Lung (tissue), 12 donors: ENCODE measurements around the gene CLIC4. TPM values are rescaled to one million over a fixed set of nuclear protein-coding genes. Genes with fewer than 3 reads are reported as not detected.

Source experiments
- ATAC-seq: fragments of 200-7000 bp; cut with Tn5 transposase; one replicate; pipeline ENCODE4 v1.9.1; 2020; ENCODE audit warnings: moderate number of reproducible peaks; ENCODE audit not compliant: insufficient read depth, low FRiP score
- DNase-seq, 3 donors: peaks; one replicate each; pipeline ENCODE4 v3.0.0-alpha.2; 2013 to 2017
- H3K27ac ChIP-seq, 2 donors: one replicate each; pipeline ENCODE4 v1.5.1; 2013; ENCODE audit warnings: mild to moderate bottlenecking in 2 of 2, moderate library complexity in 2 of 2, control low read depth in 1 of 2, inconsistent platforms in 1 of 2, low read depth in 1 of 2, low read length in 1 of 2
- H3K27me3 ChIP-seq, 3 donors: one replicate each; pipeline ENCODE4 v1.5.1; 2013; ENCODE audit warnings: low read length in 2 of 3; ENCODE audit not compliant: control insufficient read depth in 3 of 3, insufficient read depth in 3 of 3
- H3K36me3 ChIP-seq, 4 donors: one replicate each; pipeline ENCODE4 v1.5.1; 2013; ENCODE audit warnings: low read length in 4 of 4, mild to moderate bottlenecking in 1 of 4, moderate library complexity in 1 of 4; ENCODE audit not compliant: control insufficient read depth in 4 of 4, insufficient read depth in 4 of 4
- H3K4me1 ChIP-seq, 5 donors: one replicate each; pipeline ENCODE4 v1.5.1; 2013; ENCODE audit warnings: low read length in 5 of 5, mild to moderate bottlenecking in 2 of 5, moderate library complexity in 1 of 5; ENCODE audit not compliant: control insufficient read depth in 5 of 5, insufficient read depth in 5 of 5
- H3K4me3 ChIP-seq: one replicate; pipeline ENCODE4 v1.5.1; 2013; ENCODE audit warnings: mild to moderate bottlenecking, control low read depth, moderate library complexity
- H3K9ac ChIP-seq, 2 donors: one replicate each; pipeline ENCODE4 v1.5.1; 2013; ENCODE audit warnings: low read length in 2 of 2, control low read depth in 1 of 2; ENCODE audit not compliant: insufficient read depth in 1 of 2
- H3K9me3 ChIP-seq, 4 donors: one replicate each; pipeline ENCODE4 v1.5.1; 2013; ENCODE audit warnings: low read length in 3 of 4, mild to moderate bottlenecking in 1 of 4, moderate library complexity in 1 of 4; ENCODE audit not compliant: control insufficient read depth in 4 of 4, insufficient read depth in 3 of 4
- WGBS, 2 donors: extraction: QIAGEN DNeasy Blood & Tissue Kit; methylation state at CpG; one replicate each; pipeline ENCODE4 v1.1.7; 2013; 5-methylcytosine and 5-hydroxymethylcytosine counted together
- polyA plus RNA-seq, 2 donors: library from polyadenylated mRNA; stranded (reverse); fragments of 200-250 nt; gene quantifications; one replicate each; pipeline ENCODE4 v1.2.1, GENCODE V29; 2013
- total RNA-seq, 2 donors: library from RNA; depleted of rRNA in 1 of 2; stranded (reverse); fragments of >200 nt in 1 of 2; gene quantifications; one replicate each; pipeline ENCODE4 v1.2.1, GENCODE V29; 2014 to 2021
- TF ChIP-seq, protein P1 (sequence below): IDR thresholded peaks from 2 replicates; pipeline ENCODE4 v1.5.1; 2012; ENCODE audit warnings: mild to moderate bottlenecking; ENCODE audit errors: control extremely low read depth, extremely low read depth
- donor health status: control.
- donor health status: control.
- donor health status: Bipolar disorder and iron deficiency.
- donor health status: healthy.
- donor health status: DM: yes; HTN: yes; CAD: no.

Gene CLIC4
- total and polyA plus RNA-seq, 4 donors, result 52.0 to 236 (median 166) TPM

DNA sequence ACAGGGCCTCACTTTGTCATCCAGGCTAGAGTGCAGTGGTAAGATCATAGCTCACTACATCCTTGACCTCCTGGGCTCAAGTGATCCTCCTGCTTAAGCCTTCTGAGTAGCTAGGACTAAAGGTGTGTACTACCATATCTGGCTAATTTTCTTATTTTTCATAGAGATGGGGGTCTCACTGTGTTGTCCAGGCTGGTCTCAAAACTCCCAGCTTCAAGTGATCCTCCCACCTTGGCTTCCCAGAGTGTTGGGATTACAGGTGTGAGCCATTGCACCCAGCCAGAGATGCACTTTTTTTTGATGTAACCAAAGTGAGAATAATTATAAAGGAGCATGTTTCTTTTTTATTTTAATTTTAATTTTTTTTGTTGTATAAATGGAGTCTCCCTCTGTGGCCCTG lies 28.4 kb downstream of the CLIC4 start:
- ATAC-seq, result no peak
- H3K27ac ChIP-seq, result no peak overlapping the region
- peaks cover 4 to 26% (median 12%) of the 10 kb centered on the region in 5 donors for H3K4me1 ChIP-seq

GRCh38 chr1:24775348-24775747 lies 30.1 kb downstream of the CLIC4 start:
- H3K9ac ChIP-seq, result no peak overlapping the region
- no peak overlapping the region for H3K4me3 ChIP-seq
- TF ChIP-seq, protein P1, sequence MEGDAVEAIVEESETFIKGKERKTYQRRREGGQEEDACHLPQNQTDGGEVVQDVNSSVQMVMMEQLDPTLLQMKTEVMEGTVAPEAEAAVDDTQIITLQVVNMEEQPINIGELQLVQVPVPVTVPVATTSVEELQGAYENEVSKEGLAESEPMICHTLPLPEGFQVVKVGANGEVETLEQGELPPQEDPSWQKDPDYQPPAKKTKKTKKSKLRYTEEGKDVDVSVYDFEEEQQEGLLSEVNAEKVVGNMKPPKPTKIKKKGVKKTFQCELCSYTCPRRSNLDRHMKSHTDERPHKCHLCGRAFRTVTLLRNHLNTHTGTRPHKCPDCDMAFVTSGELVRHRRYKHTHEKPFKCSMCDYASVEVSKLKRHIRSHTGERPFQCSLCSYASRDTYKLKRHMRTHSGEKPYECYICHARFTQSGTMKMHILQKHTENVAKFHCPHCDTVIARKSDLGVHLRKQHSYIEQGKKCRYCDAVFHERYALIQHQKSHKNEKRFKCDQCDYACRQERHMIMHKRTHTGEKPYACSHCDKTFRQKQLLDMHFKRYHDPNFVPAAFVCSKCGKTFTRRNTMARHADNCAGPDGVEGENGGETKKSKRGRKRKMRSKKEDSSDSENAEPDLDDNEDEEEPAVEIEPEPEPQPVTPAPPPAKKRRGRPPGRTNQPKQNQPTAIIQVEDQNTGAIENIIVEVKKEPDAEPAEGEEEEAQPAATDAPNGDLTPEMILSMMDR, result no peak
- peaks cover 0 to 4% (median 0%) of the 10 kb centered on the region in 4 donors for H3K36me3 ChIP-seq
- DNase-seq, result no peak
- no peaks in the 10 kb centered on the region for H3K9me3 ChIP-seq
- peaks cover under 1 to 26% (median 10%) of the 10 kb centered on the region in 5 donors for H3K4me1 ChIP-seq
- H3K27me3 ChIP-seq, result no peaks in the 10 kb centered on the region
- H3K27ac ChIP-seq, result no peak overlapping the region
- 93 to 95% methylated on average over 3 of the region's 3 CpGs for WGBS, 2 donors
- ATAC-seq, result no peak

More for the DNA sequence above, 28.4 kb downstream of the CLIC4 start:
- H3K9me3 ChIP-seq, result no peaks in the 10 kb centered on the region
- peaks cover 0 to 4% (median 0%) of the 10 kb centered on the region in 4 donors for H3K36me3 ChIP-seq
- TF ChIP-seq, protein P1, result no peak
- H3K9ac ChIP-seq, result no peak overlapping the region
- no peak overlapping the region for H3K4me3 ChIP-seq
- no peaks in the 10 kb centered on the region for H3K27me3 ChIP-seq
- no peak for DNase-seq

DNA sequence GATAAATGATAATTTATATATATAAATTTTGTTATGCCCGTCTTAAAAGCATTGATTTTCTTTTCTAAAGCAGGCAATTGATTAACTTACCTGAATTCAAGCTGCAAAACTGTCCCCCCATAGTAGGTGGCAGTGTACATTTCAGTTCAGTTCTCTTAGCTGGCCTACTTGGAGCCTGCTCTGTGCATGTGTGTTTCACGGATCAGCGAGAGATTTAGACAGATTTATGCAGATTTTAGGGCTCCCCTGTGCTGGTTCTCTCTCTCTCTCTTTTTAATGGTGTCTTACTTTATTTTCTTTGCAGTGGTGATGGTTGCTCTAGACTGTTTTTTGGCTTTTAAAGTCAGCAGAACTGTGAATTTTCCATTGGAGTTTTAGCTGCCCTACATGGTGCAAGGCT lies 30.7 kb downstream of the CLIC4 start:
- TF ChIP-seq, protein P1, result no peak
- DNase-seq (no peak), ATAC-seq (no peak)
- no peak overlapping the region for H3K4me3 ChIP-seq
- WGBS, 2 donors, result 90 to 94% methylated on average over 3 of the region's 3 CpGs
- H3K27me3 ChIP-seq, result no peaks in the 10 kb centered on the region
- no peak overlapping the region for H3K9ac ChIP-seq
- peaks cover 0 to 27% (median 7%) of the 10 kb centered on the region in 5 donors for H3K4me1 ChIP-seq
- H3K36me3 ChIP-seq, result peaks cover 0 to 4% (median 0%) of the 10 kb centered on the region in 4 donors
- no peak overlapping the region for H3K27ac ChIP-seq
- H3K9me3 ChIP-seq, result no peaks in the 10 kb centered on the region

DNA sequence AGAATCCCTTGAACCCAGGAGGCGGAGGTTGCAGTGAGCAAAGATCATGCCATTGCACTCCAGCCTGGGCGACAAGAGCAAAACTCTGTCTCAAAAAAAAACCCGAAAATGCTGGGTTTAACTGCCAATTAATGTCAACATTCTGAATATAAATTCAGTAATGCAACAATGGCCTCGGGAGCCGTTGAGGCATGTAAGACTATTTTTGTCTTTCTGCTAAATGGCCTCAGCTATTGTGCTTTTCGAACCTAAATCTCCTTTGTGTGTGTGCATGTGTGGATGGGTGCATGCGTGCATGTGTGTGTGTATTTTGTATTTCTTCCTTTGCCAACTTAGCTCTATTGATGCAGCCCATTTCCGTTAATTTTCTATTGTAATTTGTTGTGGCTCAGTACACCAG lies 31.6 kb downstream of the CLIC4 start:
- TF ChIP-seq, protein P1, result no peak
- no peaks in the 10 kb centered on the region for H3K27me3 ChIP-seq
- no peak overlapping the region for H3K27ac ChIP-seq
- no peak overlapping the region for H3K4me3 ChIP-seq
- peaks cover 0 to 24% (median 4%) of the 10 kb centered on the region in 5 donors for H3K4me1 ChIP-seq
- no peak for ATAC-seq
- DNase-seq, result no peak
- H3K9me3 ChIP-seq, result no peaks in the 10 kb centered on the region
- 77 to 91% methylated on average over 8 of the region's 8 CpGs for WGBS, 2 donors
- no peak overlapping the region for H3K9ac ChIP-seq
- peaks cover 0 to 4% (median 0%) of the 10 kb centered on the region in 4 donors for H3K36me3 ChIP-seq
